Activated CD8-positive, alpha-beta T cell treated with anti-CD3 and anti-CD28 coated beads, Interleukin-2, amount 10 ng/mL, durations not matched to agents 7 days and 5 days (primary cell): ENCODE data around the gene SMPD2. TPM values are rescaled to one million over a fixed set of nuclear protein-coding genes. Genes with fewer than 3 reads are reported as not detected.

Source experiments
- ATAC-seq: fragments of 150-1000 bp; cut with Tn5 transposase; one replicate; pipeline ENCODE4 v1.10.0; 2021; ENCODE audit warnings: moderate library complexity
- CTCF ChIA-PET: fragments of 350-600 bp; sonication (Branson Sonifier 250); formaldehyde crosslinking; loops from one replicate; lab custom pipeline; 2021; ENCODE audit warnings: antibody characterized with exemption; lab: Charles Lee
- POLR2A ChIA-PET: fragments of 350-600 bp; sonication (Branson Sonifier 250); formaldehyde crosslinking; loops from one replicate; lab custom pipeline; 2021; ENCODE audit warnings: antibody characterized with exemption; lab: Charles Lee
- DNase-seq: peaks from one replicate; pipeline ENCODE4 v3.0.0-alpha.2; 2020
- H3K27ac Mint-ChIP-seq: one replicate; pipeline ENCODE4 v1.8.0; 2021; ENCODE audit warnings: mild to moderate bottlenecking, mixed read lengths
- H3K27me3 Mint-ChIP-seq: one replicate; pipeline ENCODE4 v1.8.0; 2021; ENCODE audit warnings: low read depth, mixed read lengths
- H3K36me3 Mint-ChIP-seq: one replicate; pipeline ENCODE4 v1.8.0; 2021; ENCODE audit warnings: low read depth, mixed read lengths
- H3K4me1 Mint-ChIP-seq: one replicate; pipeline ENCODE4 v1.8.0; 2021; ENCODE audit warnings: low read depth, mixed read lengths
- H3K4me3 Mint-ChIP-seq: one replicate; pipeline ENCODE4 v1.8.0; 2021; ENCODE audit warnings: mild to moderate bottlenecking, mixed read lengths
- H3K9me3 Mint-ChIP-seq: one replicate; pipeline ENCODE4 v1.8.0; 2022; ENCODE audit warnings: mixed read lengths; ENCODE audit not compliant: insufficient read depth
- total RNA-seq, 2 experiments: library from RNA; stranded (reverse); gene quantifications; one replicate each; pipeline ENCODE4 v1.2.3, GENCODE V29; 2021

Gene SMPD2
- total RNA-seq, 2 experiments from 2014 or later = 15.5 to 15.6 TPM

DNA sequence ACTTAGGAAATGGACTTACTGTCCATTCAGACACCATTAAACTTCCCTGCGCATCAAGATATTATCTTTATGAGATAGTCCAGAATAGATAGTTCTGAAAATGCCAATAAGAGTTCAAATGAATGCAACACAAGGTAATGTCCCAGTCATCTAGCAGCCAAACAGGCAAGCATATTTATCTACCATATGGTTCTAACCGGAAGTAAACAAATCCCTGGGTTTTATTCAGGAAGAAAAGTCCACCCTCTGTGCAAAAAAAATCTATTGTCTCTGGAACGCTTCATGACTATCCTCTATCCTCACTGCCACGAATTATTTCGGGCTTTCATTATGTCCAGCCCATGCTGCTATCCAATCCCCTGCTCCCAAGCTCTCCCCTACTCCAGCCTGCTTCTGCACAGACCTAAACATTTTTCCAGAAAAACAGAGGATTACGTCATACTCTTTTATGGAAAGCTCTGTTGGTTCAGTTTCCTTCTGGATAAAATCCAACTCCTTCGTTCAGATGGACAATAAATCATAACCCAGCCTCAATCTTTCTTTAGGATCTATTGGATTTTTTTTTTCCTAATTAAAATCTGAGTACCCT lies 11.5 kb upstream of the SMPD2 start:
- POLR2A ChIA-PET = no interaction called here
- CTCF ChIA-PET = interaction anchor here (1.5 to 2.8 kb wide), 2 partner anchors 45 to 241 kb away, joined by 3 to 9 read pairs; no protein-coding TSS in a partner anchor

DNA sequence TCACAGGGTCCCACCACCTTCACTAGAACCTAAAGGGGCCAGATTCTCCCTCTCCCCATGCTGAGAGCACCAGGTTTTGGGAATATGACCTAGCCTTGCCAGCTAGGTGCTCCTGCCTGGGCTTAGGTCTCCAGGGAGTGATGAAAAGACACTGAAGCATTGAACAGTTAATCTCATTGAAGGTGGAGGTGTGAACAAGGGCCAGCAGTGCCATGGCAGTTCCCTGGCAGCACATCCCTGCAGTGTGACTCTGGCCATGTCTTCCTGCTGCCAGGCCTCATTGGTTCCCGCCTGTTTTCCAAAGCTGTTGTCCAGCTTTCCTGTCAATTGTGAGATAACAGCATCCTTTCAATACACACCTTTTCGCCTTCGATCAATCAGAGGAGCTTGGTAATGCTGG lies 11.0 kb upstream of the SMPD2 start:
- H3K36me3 Mint-ChIP-seq = no peaks in the 10 kb centered on the region
- peaks cover 27% of the 10 kb centered on the region for H3K27me3 Mint-ChIP-seq
- peak; percentile 14 for DNase-seq
- CTCF ChIA-PET = interaction anchor here (2.8 kb wide), 1 partner anchor 241 kb away, joined by 9 read pairs; no protein-coding TSS in a partner anchor
- H3K9me3 Mint-ChIP-seq = no peaks in the 10 kb centered on the region
- H3K27ac Mint-ChIP-seq = no peak overlapping the region
- ATAC-seq = no peak
- POLR2A ChIA-PET = no interaction called here
- peaks cover 2% of the 10 kb centered on the region for H3K4me1 Mint-ChIP-seq
- no peak overlapping the region for H3K4me3 Mint-ChIP-seq

More for the DNA sequence above, 11.5 kb upstream of the SMPD2 start:
- ATAC-seq = no peak
- H3K27me3 Mint-ChIP-seq = peaks cover 27% of the 10 kb centered on the region
- H3K36me3 Mint-ChIP-seq = no peaks in the 10 kb centered on the region
- no peaks in the 10 kb centered on the region for H3K9me3 Mint-ChIP-seq
- peaks cover 2% of the 10 kb centered on the region for H3K4me1 Mint-ChIP-seq
- DNase-seq = peak; percentile 1
- H3K27ac Mint-ChIP-seq = no peak overlapping the region
- H3K4me3 Mint-ChIP-seq = no peak overlapping the region

- Mint-ChIP-seq H3K4me1 (no peaks in the 10 kb centered on the region), H3K9me3 (no peaks in the 10 kb centered on the region), H3K27ac (no peak overlapping the region), H3K36me3 (no peaks in the 10 kb centered on the region), H3K4me3 (no peak overlapping the region), H3K27me3 (peaks cover 23% of the 10 kb centered on the region)
- no peak for ATAC-seq
- CTCF ChIA-PET = interaction anchor here (1.3 kb wide), 1 partner anchor 246 kb away, joined by 4 read pairs; no protein-coding TSS in a partner anchor
- POLR2A ChIA-PET = no interaction called here
- DNase-seq = no peak
Measured at GRCh38 chr6:109434456-109434855, 6.1 kb upstream of the SMPD2 start.

GRCh38 chr6:109436041-109436440 lies 4.5 kb upstream of the SMPD2 start:
- DNase-seq = no peak
- POLR2A ChIA-PET = interaction anchor here (1.2 kb wide), 1 partner anchor 62 kb away, joined by 3 read pairs; no protein-coding TSS in a partner anchor
- H3K4me3 Mint-ChIP-seq = no peak overlapping the region
- H3K4me1 Mint-ChIP-seq = peaks cover 3% of the 10 kb centered on the region
- no peak overlapping the region for H3K27ac Mint-ChIP-seq
- CTCF ChIA-PET = interaction anchor here (1.1 to 1.3 kb wide), 3 partner anchors 51 to 250 kb away, joined by 3 to 4 read pairs (median 4); no protein-coding TSS in a partner anchor
- no peaks in the 10 kb centered on the region for H3K9me3 Mint-ChIP-seq
- peaks cover 18% of the 10 kb centered on the region for H3K27me3 Mint-ChIP-seq
- ATAC-seq = no peak
- H3K36me3 Mint-ChIP-seq = no peaks in the 10 kb centered on the region

GRCh38 chr6:109441069-109441816 lies 719 bp downstream of the SMPD2 start:
- POLR2A ChIA-PET = interaction anchor here (0.6 to 5.7 kb wide), 12 partner anchors 7 to 539 kb away, joined by 3 to 72 read pairs (median 5); partner anchors contain the start of genes CD164, CEP57L1, MICAL1 and ZBTB24

DNA sequence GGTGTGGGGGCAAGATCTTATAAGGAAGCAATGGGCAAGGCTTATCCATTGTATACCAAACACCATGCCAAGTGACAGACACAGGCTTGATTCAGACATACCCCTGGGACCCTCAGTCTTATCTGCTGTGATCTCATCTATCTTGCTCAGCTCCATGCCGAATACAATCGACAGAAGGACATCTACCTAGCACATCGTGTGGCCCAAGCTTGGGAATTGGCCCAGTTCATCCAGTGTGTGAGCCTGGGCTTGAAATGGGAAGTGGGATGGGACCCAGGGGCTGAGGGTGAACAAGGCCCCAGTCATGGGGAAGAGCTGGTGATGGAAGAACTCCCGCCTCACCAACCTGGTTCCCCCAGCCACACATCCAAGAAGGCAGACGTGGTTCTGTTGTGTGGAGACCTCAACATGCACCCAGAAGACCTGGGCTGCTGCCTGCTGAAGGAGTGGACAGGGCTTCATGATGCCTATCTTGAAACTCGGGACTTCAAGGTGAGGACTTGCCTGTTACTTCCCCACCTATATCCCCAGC lies 1.9 kb downstream of the SMPD2 start:
- Mint-ChIP-seq H3K27ac (no peak overlapping the region), H3K27me3 (no peaks in the 10 kb centered on the region), H3K9me3 (no peaks in the 10 kb centered on the region), H3K36me3 (peaks cover 35% of the 10 kb centered on the region), H3K4me1 (peaks cover 32% of the 10 kb centered on the region), H3K4me3 (peak overlapping the region; percentile 90)
- ChIA-PET CTCF (interaction anchor here (0.8 to 2.9 kb wide), 9 partner anchors 11 to 263 kb away, joined by 3 to 24 read pairs (median 9); partner anchors contain the start of genes CD164 and MICAL1), POLR2A (interaction anchor here (0.8 to 5.7 kb wide), 9 partner anchors 8 to 207 kb away, joined by 3 to 72 read pairs (median 6); partner anchors contain the start of genes CD164, MICAL1 and ZBTB24)
- ATAC-seq (no peak), DNase-seq (no peak)

More at GRCh38 chr6:109441069-109441816, 719 bp downstream of the SMPD2 start:
- peaks cover 29% of the 10 kb centered on the region for H3K4me1 Mint-ChIP-seq
- CTCF ChIA-PET = interaction anchor here (0.9 to 2.9 kb wide), 11 partner anchors 10 to 264 kb away, joined by 3 to 24 read pairs (median 9); partner anchors contain the start of genes CD164 and MICAL1
- peak; percentile 47 for DNase-seq
- no peaks in the 10 kb centered on the region for H3K27me3 Mint-ChIP-seq
- peak; percentile 24 for ATAC-seq
- peak overlapping the region; percentile 82 for H3K27ac Mint-ChIP-seq
- H3K4me3 Mint-ChIP-seq = peak overlapping the region; percentile 90
- H3K9me3 Mint-ChIP-seq = no peaks in the 10 kb centered on the region
- H3K36me3 Mint-ChIP-seq = peaks cover 30% of the 10 kb centered on the region

DNA sequence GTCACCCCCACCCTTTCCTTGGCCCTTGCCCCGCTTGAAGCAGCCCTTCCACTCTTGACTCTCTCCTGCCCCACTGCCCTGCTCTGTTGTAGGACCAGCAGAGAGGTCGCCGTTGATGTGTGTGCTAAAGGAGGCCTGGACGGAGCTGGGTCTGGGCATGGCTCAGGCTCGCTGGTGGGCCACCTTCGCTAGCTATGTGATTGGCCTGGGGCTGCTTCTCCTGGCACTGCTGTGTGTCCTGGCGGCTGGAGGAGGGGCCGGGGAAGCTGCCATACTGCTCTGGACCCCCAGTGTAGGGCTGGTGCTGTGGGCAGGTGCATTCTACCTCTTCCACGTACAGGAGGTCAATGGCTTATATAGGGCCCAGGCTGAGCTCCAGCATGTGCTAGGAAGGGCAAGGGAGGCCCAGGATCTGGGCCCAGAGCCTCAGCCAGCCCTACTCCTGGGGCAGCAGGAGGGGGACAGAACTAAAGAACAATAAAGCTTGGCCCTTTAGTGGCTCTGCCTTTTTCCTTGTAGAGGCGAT lies 3.0 kb downstream of the SMPD2 start:
- POLR2A ChIA-PET = interaction anchor here (0.8 to 5.7 kb wide), 6 partner anchors 11 to 72 kb away, joined by 3 to 72 read pairs (median 8); partner anchors contain the start of genes CD164, MICAL1 and ZBTB24
- Mint-ChIP-seq H3K27me3 (no peaks in the 10 kb centered on the region), H3K9me3 (no peaks in the 10 kb centered on the region), H3K4me3 (no peak overlapping the region), H3K36me3 (peaks cover 40% of the 10 kb centered on the region), H3K4me1 (peaks cover 41% of the 10 kb centered on the region), H3K27ac (no peak overlapping the region)
- CTCF ChIA-PET = interaction anchor here (0.8 to 2.3 kb wide), 3 partner anchors 11 to 256 kb away, joined by 3 to 10 read pairs (median 7); partner anchors contain the start of gene CD164
- no peak for ATAC-seq
- peak; percentile 18 for DNase-seq

GRCh38 chr6:109445382-109445781 lies 4.9 kb downstream of the SMPD2 start:
- ChIA-PET POLR2A (interaction anchor here (0.5 to 5.7 kb wide), 4 partner anchors 9 to 68 kb away, joined by 3 to 72 read pairs (median 8); partner anchors contain the start of genes CD164 and MICAL1), CTCF (interaction anchor here (1.5 to 2.3 kb wide), 2 partner anchors 63 to 258 kb away, joined by 4 to 7 read pairs; partner anchors contain the start of gene CD164)
- no peak for DNase-seq
- H3K27me3 Mint-ChIP-seq = no peaks in the 10 kb centered on the region
- H3K9me3 Mint-ChIP-seq = no peaks in the 10 kb centered on the region
- H3K4me3 Mint-ChIP-seq = no peak overlapping the region
- peaks cover 58% of the 10 kb centered on the region for H3K4me1 Mint-ChIP-seq
- H3K36me3 Mint-ChIP-seq = peaks cover 49% of the 10 kb centered on the region
- no peak for ATAC-seq
- peak overlapping the region; percentile 46 for H3K27ac Mint-ChIP-seq

DNA sequence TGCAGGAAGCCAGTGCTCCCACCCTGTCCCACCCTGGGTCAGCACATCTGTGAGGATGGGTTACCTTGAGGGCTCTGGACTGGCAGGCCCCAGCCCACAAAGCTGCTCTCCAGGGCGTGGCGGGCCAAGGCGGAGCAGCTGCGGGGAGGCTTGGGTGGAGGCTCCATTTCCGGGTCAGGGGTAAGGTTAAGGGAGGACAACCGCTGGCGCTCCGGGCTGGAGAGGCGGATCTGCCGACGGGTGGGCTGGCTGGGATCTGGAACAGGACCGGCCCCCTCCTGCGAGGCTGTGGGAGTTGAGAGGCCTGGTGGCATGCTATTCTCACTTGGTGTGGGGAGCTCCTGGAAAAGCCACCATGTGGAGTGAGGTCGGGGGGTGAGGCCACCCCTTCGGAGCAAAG lies 5.5 kb downstream of the SMPD2 start:
- no peak for ATAC-seq
- POLR2A ChIA-PET = interaction anchor here (0.6 to 2.2 kb wide), 2 partner anchors 64 to 173 kb away, joined by 4 to 11 read pairs; partner anchors contain the start of gene CD164

DNA sequence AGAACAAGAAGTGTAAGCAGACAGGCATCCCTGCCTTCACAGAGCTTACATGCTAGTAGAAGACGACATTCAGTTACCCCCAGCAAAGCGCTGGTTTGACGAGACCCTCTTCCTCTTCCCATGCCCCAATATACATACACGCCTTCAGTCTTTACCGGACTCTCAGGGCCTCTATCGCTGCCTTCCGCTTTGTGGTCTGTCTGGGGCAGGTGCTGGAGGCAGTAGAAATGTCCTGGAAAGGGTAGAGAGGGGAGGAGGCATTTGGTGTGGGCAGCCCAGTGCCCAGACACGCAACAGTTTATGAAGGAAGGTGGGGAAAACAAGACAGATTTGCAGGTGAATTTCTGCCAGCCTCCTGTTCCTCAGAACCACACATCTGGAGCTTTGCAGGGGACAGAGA lies 6.0 kb downstream of the SMPD2 start:
- Mint-ChIP-seq H3K27ac (peak overlapping the region; percentile 18), H3K4me3 (no peak overlapping the region), H3K27me3 (no peaks in the 10 kb centered on the region), H3K4me1 (peaks cover 59% of the 10 kb centered on the region), H3K36me3 (peaks cover 54% of the 10 kb centered on the region), H3K9me3 (no peaks in the 10 kb centered on the region)
- POLR2A ChIA-PET = interaction anchor here (0.6 to 2.2 kb wide), 2 partner anchors 64 to 172 kb away, joined by 4 to 11 read pairs; partner anchors contain the start of gene CD164
- peak; percentile 17 for DNase-seq
- CTCF ChIA-PET = no interaction called here
- ATAC-seq = no peak

More for the DNA sequence above, 5.5 kb downstream of the SMPD2 start:
- H3K27ac Mint-ChIP-seq = peak overlapping the region; percentile 18
- CTCF ChIA-PET = no interaction called here
- H3K9me3 Mint-ChIP-seq = no peaks in the 10 kb centered on the region
- no peak overlapping the region for H3K4me3 Mint-ChIP-seq
- peaks cover 63% of the 10 kb centered on the region for H3K4me1 Mint-ChIP-seq
- H3K36me3 Mint-ChIP-seq = peaks cover 53% of the 10 kb centered on the region
- peak; percentile 18 for DNase-seq
- H3K27me3 Mint-ChIP-seq = no peaks in the 10 kb centered on the region

DNA sequence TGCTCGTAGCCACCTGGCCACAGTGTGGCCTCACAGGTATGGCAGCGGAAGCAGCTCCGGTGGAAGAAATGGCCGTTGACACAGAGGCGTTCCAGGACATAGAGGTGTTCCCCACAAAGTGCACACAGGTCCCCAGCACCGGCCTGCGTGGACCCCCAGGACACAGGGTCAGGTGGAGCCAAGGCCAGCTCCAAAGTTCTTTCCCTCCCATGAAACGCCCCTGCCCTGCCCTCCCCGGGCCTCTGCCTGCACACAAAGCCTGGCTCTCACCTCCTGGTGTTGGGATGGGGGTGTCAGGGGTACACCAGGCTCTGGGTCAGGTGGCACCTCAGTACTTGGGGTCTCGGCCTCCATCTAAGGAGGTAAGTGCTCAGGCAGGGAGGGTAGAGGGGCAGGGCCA lies 6.6 kb downstream of the SMPD2 start:
- H3K27ac Mint-ChIP-seq = no peak overlapping the region
- no peaks in the 10 kb centered on the region for H3K9me3 Mint-ChIP-seq
- H3K4me1 Mint-ChIP-seq = peaks cover 59% of the 10 kb centered on the region
- DNase-seq = no peak
- ChIA-PET POLR2A (no interaction called here), CTCF (no interaction called here)
- no peaks in the 10 kb centered on the region for H3K27me3 Mint-ChIP-seq
- no peak for ATAC-seq
- H3K36me3 Mint-ChIP-seq = peaks cover 58% of the 10 kb centered on the region
- no peak overlapping the region for H3K4me3 Mint-ChIP-seq
